Thoracic aorta (tissue), 2 donors: ENCODE data around the gene BPIFB2. TPM values are rescaled to one million over a fixed set of nuclear protein-coding genes. Genes with fewer than 3 reads are reported as not detected.

Experiments used
- ATAC-seq: fragments of 150-250 bp; one replicate; pipeline ENCODE4 v1.8.0; 2017; ENCODE audit warnings: low read depth; ENCODE audit not compliant: insufficient number of reproducible peaks, low FRiP score
- DNase-seq: peaks from one replicate; pipeline ENCODE4 v3.0.0-alpha.2; 2020; ENCODE audit warnings: low spot score
- H3K27ac ChIP-seq, 2 donors: fragments of 200-600 bp; sonication (generic); 1 replicate in 1 of 2; 2 replicates in 1 of 2; pipeline ENCODE4 v1.5.1; 2016; ENCODE audit warnings: mild to moderate bottlenecking in 2 of 2, moderate library complexity in 2 of 2
- H3K27me3 ChIP-seq: fragments of 200-600 bp; sonication (generic); replicated peaks from 2 replicates; pipeline ENCODE4 v1.6.0; 2016; ENCODE audit warnings: mild to moderate bottlenecking; ENCODE audit not compliant: insufficient read depth
- H3K36me3 ChIP-seq: fragments of 200-600 bp; sonication (generic); one replicate; pipeline ENCODE4 v1.5.1; 2016
- H3K4me1 ChIP-seq, 2 donors: fragments of 200-600 bp; sonication (generic); 1 replicate in 1 of 2; 2 replicates in 1 of 2; pipeline versions ENCODE4 v1.5.1 to v1.6.0; 2016; ENCODE audit warnings: low read depth in 2 of 2, mild to moderate bottlenecking in 1 of 2; ENCODE audit not compliant: control insufficient read depth in 1 of 2
- H3K4me3 ChIP-seq: fragments of 200-600 bp; sonication (generic); 2 replicates; pipeline ENCODE4 v1.5.1; 2016; ENCODE audit warnings: mild to moderate bottlenecking
- H3K9me3 ChIP-seq: fragments of 200-600 bp; sonication (generic); 2 replicates; pipeline ENCODE4 v1.5.1; 2016
- CTCF ChIP-seq: fragments of 200-600 bp; sonication (generic); IDR thresholded peaks from one replicate; pipeline ENCODE4 v1.5.1; 2019; ENCODE audit warnings: antibody characterized with exemption
- total RNA-seq, 2 donors: library from RNA; depleted of rRNA; stranded (reverse); fragments of >200 nt; gene quantifications; one replicate each; pipeline versions ENCODE4 v1.1.0 to v1.2.3, GENCODE V29; 2016

The BPIFB2 gene
- total RNA-seq, 2 donors from 2014 or later: not detected

- DNase-seq (no peak), ATAC-seq (no peak)
- Histone ChIP-seq H3K4me1 (no peaks in the 10 kb centered on the region), H3K27me3 (no peaks in the 10 kb centered on the region), H3K4me3 (no peak overlapping the region), H3K36me3 (no peaks in the 10 kb centered on the region), H3K9me3 (no peaks in the 10 kb centered on the region), H3K27ac (no peak overlapping the region)
- TF ChIP-seq CTCF: no peak
Measured at GRCh38 chr20:33024609-33025317, 17.3 kb downstream of the BPIFB2 start.

- no peak overlapping the region for H3K4me3 ChIP-seq
- H3K27ac ChIP-seq: no peak overlapping the region
- H3K4me1 ChIP-seq: no peaks in the 10 kb centered on the region
- no peaks in the 10 kb centered on the region for H3K36me3 ChIP-seq
- TF ChIP-seq CTCF: no peak
- ATAC-seq: no peak
- no peak for DNase-seq
- no peaks in the 10 kb centered on the region for H3K9me3 ChIP-seq
- H3K27me3 ChIP-seq: no peaks in the 10 kb centered on the region
Measured at GRCh38 chr20:33025318-33025876, 17.9 kb downstream of the BPIFB2 start.

- Histone ChIP-seq H3K36me3 (no peaks in the 10 kb centered on the region), H3K4me3 (no peak overlapping the region), H3K4me1 (no peaks in the 10 kb centered on the region), H3K27me3 (no peaks in the 10 kb centered on the region), H3K27ac (no peak overlapping the region), H3K9me3 (no peaks in the 10 kb centered on the region)
- TF ChIP-seq CTCF: no peak
- DNase-seq: no peak
- no peak for ATAC-seq
Measured at GRCh38 chr20:33026072-33026778, 18.7 kb downstream of the BPIFB2 start.

- H3K27me3 ChIP-seq: no peaks in the 10 kb centered on the region
- DNase-seq: no peak
- H3K4me1 ChIP-seq: no peaks in the 10 kb centered on the region
- no peak for TF ChIP-seq CTCF
- no peak overlapping the region for H3K27ac ChIP-seq
- no peaks in the 10 kb centered on the region for H3K9me3 ChIP-seq
- no peaks in the 10 kb centered on the region for H3K36me3 ChIP-seq
- no peak overlapping the region for H3K4me3 ChIP-seq
- ATAC-seq: no peak
Measured at GRCh38 chr20:33026779-33027759, 19.6 kb downstream of the BPIFB2 start.
